Measurements from ENCODE around the gene CNTNAP4.

DNA sequence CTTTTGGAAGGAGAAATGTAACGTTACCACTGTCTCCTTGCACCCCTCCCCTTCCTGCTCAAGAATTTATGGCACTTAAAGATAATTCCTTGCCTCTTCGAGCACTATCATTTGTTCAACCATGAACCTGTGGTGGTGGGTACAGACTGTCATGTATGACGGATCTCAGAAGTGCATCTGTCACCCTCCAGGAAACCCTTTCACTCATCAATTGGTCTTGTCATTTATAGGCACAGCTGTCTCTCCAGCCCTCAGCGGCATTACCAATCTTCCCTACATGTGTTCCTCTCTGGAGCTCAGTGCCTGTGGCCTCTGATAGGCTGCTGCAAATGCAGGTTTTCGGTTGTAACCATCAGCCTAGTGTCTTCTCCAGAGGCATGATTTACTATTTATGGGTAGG is 15.0 kb downstream of the CNTNAP4 start:
- TF ChIP-seq, protein P1, sequence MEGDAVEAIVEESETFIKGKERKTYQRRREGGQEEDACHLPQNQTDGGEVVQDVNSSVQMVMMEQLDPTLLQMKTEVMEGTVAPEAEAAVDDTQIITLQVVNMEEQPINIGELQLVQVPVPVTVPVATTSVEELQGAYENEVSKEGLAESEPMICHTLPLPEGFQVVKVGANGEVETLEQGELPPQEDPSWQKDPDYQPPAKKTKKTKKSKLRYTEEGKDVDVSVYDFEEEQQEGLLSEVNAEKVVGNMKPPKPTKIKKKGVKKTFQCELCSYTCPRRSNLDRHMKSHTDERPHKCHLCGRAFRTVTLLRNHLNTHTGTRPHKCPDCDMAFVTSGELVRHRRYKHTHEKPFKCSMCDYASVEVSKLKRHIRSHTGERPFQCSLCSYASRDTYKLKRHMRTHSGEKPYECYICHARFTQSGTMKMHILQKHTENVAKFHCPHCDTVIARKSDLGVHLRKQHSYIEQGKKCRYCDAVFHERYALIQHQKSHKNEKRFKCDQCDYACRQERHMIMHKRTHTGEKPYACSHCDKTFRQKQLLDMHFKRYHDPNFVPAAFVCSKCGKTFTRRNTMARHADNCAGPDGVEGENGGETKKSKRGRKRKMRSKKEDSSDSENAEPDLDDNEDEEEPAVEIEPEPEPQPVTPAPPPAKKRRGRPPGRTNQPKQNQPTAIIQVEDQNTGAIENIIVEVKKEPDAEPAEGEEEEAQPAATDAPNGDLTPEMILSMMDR (conservative IDR thresholded peaks at IDR 0.05; ENCODE audit: low read depth, low read length), result no peak
- TF ChIP-seq EZH2 (IDR thresholded peaks at IDR 0.05; ENCODE audit: low read length, unreplicated experiment), result no peak
- no peak for TF ChIP-seq EZH2phosphoT487 (IDR thresholded peaks at IDR 0.05; ENCODE audit: borderline replicate concordance, low read length)

All from PC-3 (cell line).